OCI-LY3 (cell line): Measurements from ENCODE around the gene DNAJC1.

Experiments
- CTCF ChIP-seq: fragments of 200-600, 300-600 bp; sonication (generic); IDR thresholded peaks from 2 replicates; pipeline ENCODE4 v1.5.1; 2014; ENCODE audit warnings: antibody characterized with exemption, low read length, low read depth
- EZH2phosphoT487 ChIP-seq: fragments of 200-600 bp; shearing (Covaris generic); IDR thresholded peaks from 2 replicates; pipeline ENCODE4 v1.6.1; 2018; ENCODE audit warnings: antibody characterized with exemption, mixed run types, low read depth

- TF ChIP-seq CTCF (no peak), EZH2phosphoT487 (no peak)
Observed at GRCh38 chr10:21764466-21765189, 238.9 kb downstream of the DNAJC1 start.
